Fibroblast of skin of scalp (primary cell): ENCODE measurements around the gene SUMO4.
"Not testable (repeated sequence)": the region's sequence is repeated elsewhere in the genome, so short reads cannot be mapped to it uniquely, and the experiment has no call there.

Experiments used
- DNase-seq: peaks from one replicate; pipeline ENCODE4 v3.0.0-alpha.2; 2013

SUMO4 gene

GRCh38 chr6:149431905-149432775 is 32.1 kb downstream of the SUMO4 start:
- DNase-seq = peak; percentile 81

- DNase-seq = no peak
These were observed 33.3 kb downstream of the SUMO4 start for GRCh38 chr6:149433405-149433804.

DNA sequence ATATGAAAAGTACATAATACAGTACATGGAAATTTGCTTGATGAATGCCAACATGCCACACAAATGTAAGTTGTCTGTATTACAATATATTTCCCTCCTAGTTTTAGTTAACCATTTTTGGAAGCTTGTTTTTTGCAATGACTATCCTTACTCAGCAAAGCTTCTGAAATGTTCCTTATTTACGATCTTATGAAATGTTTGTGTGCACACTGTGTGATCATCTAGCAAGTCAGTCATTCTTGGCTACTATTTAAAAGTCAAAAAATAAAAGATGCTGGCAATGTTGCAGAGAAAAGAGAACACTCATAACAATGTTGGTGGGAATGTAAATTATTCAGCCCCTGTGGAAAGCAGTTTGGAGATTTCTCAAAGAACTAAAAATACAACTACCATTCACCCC is 33.8 kb downstream of the SUMO4 start:
- no peak for DNase-seq

DNA sequence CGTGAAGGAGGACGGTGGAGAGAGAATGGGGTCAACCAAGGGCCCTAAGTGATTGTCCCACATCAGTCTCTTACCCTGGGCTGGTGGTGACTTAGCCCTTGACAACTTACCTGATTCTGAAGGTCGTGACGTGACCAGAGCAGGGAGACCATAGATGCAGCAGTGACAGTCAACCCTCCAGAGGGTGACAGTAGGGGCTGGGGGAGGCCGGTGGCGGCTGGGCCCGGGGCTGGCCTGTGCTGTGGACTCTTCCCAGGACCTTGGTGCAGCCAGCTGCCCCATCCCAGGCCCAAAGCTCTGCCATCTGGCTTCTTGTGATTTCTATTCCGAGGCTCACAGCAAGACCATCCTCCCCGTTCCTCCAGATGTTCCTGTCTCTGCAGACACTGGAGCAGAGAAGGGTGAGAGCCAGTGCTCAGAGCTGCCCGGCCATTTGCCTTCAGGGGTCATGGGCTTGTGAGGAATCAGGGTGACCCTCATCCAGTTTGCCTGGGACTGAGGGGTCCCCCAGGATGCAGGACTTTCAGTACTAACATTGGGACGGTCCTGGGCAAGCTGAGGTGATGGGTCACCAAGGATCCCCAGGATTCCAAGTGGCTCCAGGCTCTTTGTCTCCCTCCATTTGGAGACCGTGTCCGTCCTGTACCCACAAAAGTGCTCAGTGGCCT is 36.0 kb downstream of the SUMO4 start:
- no peak for DNase-seq

DNA sequence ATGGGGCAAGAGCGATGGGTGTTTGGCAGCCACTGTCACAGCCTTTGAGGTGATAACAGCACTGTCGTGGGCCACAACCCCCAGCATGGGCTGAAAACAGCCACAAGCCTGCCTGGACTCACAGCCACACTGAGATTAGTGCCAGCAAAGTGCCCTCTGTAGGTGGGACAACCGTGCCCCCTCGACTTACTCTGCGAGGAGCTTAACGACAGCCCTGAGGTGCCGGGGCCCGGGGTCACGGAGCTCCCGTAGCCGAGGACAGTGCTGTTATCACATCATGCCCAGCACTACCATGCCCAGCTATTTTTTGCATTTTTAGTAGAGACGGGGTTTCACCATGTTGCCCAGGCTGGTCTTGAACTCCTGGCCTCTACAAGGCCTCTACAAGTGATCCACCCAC is 36.6 kb downstream of the SUMO4 start:
- DNase-seq = no peak

- DNase-seq = no peak
These were observed 37.1 kb downstream of the SUMO4 start for GRCh38 chr6:149437212-149437611.

DNA sequence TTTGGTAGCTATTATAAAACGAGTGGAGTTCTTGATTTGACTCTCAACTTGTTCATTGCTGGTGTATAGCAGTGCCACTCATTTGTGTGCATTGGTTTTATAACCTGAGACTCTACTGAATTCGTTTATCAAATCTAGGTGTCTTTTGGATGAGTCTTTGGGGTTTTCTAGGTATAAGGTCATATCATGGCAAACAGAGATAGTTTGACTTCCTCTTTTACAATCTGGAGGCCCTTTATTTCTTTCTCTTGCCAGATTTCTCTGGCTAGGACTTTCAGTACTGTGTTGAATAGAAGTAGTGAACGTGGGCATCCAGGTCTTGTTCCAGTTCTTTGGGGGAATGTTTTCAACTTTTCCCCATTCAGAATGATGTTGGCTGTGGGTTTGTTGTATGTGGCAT is 38.8 kb downstream of the SUMO4 start:
- no peak for DNase-seq

GRCh38 chr6:149439626-149440025 is 39.6 kb downstream of the SUMO4 start:
- DNase-seq = no peak

DNA sequence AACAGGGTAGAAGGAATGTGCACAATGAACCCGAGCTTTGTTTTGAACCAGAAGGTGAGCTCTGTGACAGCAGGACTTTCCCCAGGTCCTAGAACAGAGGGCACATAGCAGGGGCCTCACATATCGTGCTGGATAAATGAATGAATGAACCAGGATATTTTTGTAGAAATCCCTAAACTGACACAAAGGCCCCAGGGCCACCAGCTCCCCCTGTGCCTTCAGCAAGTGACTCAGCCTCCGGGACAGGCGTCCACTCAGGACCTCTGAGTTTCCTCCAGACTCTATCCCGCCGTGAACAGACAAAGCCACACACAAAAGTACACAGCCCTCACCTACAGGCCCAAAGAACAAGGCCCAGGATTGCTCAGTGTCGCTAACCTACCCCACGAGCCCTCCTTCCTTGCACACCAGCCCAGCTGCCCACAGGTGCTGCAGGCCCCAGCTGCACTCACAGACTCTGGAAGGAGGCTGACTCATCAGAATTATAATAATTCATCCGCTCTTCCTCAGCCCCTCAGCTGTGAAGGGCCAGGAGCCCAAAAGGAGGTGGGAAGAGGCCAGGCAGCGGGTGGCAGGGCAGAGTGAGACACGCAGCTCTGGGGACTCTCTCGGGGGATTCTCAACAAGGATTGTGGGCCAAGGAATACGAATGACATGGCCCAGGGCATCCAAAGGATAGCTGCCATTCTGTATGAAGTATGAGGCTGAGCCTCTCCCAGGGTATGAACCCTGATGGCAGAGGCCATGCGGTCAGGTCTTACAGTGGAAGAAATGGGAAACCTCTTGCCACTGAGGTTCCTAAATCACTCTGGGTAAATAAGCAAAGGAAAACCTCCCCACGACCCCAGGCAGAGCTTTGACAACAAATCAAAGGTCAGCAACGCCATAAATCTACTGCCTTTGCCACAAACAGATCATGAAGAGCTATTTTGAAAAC is 40.9 kb downstream of the SUMO4 start:
- DNase-seq = no peak

DNA sequence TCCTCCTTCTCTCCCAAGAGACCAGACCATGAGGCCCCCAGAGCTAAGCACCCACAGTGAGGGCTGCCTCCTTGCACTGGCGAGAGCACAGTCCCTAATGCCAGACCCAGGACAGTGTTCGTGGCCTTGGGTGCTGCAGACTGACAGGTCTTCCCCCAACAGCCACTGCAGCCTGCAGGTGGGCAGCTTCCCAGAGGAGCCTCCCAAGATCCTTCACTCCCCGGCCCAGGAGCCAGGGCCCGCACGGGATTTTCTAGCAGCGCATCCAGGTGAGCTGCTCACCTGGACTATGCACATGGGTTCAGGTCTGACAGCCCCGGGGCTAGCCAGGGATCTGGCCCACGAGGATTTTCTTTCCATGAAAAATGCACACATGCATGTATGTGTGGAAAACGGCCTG is 41.7 kb downstream of the SUMO4 start:
- no peak for DNase-seq

DNA sequence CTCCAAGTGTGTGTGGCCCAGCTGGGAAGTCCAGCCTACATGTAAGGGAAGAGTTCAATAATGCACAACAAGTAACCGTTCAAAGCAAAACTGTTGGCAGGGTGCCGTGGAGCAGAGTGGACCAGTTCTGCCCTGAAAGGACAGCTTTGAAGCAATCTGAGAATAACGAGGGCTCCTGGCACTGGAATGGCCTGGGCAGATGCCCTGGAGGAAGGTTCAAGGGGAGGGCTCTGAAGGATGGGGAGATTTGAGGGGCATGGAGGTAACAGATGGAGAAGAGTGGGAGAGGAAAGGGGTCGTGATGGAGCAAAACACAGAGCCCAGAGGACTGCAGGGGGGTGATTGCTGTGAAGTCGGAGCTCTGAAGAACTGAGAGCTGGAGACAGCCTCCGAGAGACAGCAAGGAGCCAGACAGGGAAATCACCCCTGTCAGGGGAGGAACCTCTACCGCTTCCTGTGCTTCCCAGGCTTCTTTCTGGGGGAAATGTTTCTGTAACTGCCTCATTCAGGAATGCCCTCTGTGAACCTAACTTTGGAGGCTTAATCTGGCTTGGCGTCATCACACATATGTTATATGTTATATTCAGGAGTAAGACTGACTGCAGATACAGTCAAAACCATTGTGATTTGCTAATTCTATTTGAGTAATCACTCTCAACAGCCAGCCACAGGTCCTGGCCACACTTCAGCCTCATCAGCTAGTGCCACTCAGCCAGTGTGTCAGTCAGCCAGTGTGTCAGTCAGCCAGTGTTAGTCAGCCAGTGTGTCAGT is 43.5 kb downstream of the SUMO4 start:
- DNase-seq = peak; percentile 82

- DNase-seq = not testable (repeated sequence)
These were observed 44.5 kb downstream of the SUMO4 start for GRCh38 chr6:149444360-149445094.

DNA sequence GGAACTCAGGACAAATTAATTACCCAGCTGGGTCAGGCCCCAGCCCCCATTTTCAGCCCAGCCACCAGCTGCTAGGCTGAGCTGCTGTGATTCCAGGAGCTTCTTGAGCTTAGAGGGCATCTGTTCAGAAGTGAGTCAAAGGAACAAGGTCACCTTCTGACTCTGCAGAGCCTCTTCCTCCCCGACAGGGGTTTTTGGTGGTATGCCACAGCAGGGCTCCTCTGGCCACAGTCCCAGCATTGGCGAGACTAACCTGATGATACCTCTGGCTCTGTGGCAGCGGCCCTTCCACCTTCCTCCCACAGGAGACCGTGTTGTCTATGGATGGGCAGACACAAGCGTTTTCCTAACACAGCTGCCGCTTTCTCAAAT is 45.0 kb downstream of the SUMO4 start:
- no peak for DNase-seq

DNA sequence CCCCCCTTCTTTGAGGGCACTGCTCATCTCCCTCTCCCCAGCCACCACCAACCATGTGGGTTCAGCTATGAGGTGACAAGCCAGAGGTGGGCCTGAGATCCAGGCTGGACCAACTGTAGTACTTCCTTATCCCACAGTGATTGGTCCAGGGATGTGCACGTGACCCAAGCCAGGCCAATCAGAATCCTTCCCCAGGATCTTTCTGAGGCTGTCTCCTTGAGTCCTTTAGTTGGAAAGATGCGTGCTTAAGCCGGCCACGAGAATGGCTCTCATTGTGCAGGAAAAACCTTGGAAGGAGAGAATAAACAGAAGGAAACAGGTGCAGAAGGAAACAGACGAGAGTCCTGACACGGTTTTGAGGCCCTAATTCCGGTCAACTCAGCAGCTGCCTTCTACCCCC is 45.5 kb downstream of the SUMO4 start:
- no peak for DNase-seq

- no peak for DNase-seq
These were observed 46.8 kb downstream of the SUMO4 start for GRCh38 chr6:149446791-149447376.

GRCh38 chr6:149448821-149449453 is 48.9 kb downstream of the SUMO4 start:
- no peak for DNase-seq

DNA sequence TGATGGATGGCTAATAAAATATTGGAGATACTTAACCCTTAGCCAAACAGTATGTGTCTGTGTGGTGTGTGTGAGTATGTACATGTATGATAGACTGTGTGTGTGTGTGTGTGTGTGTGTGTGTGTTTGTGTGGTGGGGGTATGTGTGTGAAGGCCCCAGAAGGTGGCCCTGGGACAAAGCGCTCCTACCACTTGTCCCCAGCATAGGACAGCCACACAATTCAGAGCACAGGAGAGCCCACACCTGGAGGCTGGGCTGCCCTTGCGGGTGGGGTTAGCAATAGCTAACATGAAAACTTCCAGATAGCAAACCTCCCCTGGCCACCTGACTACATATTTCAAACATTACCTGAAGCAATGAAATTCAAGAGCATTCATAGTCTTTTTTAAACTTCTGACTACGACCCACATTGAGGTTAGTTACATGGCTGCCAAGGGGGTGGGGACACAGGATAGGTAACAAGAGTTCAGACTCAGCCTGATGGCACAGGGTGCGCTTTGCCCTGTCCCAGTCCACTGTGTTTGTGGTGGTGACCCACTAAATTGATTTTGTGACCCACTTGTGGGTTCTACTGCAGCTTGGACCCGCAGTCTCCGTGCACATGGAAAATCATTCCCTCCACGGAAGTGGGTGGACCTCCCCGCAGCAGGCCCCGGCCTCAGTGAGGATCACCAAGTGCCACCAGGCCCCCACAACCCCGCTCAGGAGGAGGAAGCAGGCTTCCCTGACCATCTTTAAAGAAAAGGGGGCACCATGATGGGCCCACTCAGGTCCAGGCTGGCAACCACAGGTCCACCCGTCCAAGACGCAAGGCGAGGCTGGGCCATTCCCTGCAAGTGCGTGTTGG is 50.0 kb downstream of the SUMO4 start:
- no peak for DNase-seq
